Common myeloid progenitor, CD34-positive (primary cell): Measurements from ENCODE around the gene LYPD8.

Source experiments
- CTCF ChIA-PET: fragments of 350-600 bp; sonication (Branson Sonifier 250); formaldehyde crosslinking; loops from one replicate; lab custom pipeline; 2021; ENCODE audit warnings: antibody characterized with exemption; lab: Charles Lee
- POLR2A ChIA-PET: fragments of 350-600 bp; sonication (Branson Sonifier 250); formaldehyde crosslinking; loops from one replicate; lab custom pipeline; 2021; ENCODE audit warnings: antibody characterized with exemption; lab: Charles Lee
- DNase-seq, 3 donors: peaks; one replicate each; pipeline versions ENCODE4 v3.0.0 to v3.0.0-alpha.2; 2013
- H3K27ac ChIP-seq, 2 experiments: 1 replicate in 1 of 2; 2 replicates in 1 of 2; pipeline ENCODE4 v1.7.0; 2013; ENCODE audit warnings: inconsistent platforms in 2 of 2, low read length in 2 of 2, mild to moderate bottlenecking in 2 of 2, low read depth in 1 of 2, moderate library complexity in 1 of 2; ENCODE audit not compliant: severe bottlenecking in 2 of 2, insufficient read depth in 1 of 2, poor library complexity in 1 of 2
- H3K27me3 ChIP-seq, 5 experiments: replicated peaks in 2 of 5; 1 replicate in 3 of 5; 2 replicates in 2 of 5; pipeline versions ENCODE4 v1.6.1 to v1.7.0; 2013; ENCODE audit warnings: low read length in 4 of 5, mild to moderate bottlenecking in 2 of 5, moderate library complexity in 2 of 5, inconsistent platforms in 1 of 5; ENCODE audit not compliant: insufficient read depth in 5 of 5, control insufficient read depth in 4 of 5
- H3K36me3 ChIP-seq, 4 experiments: 1 replicate in 2 of 4; 2 replicates in 2 of 4; pipeline versions ENCODE4 v1.6.1 to v1.7.0; 2013; ENCODE audit warnings: low read length in 3 of 4, control low read depth in 1 of 4, mild to moderate bottlenecking in 1 of 4; ENCODE audit not compliant: control insufficient read depth in 4 of 4, insufficient read depth in 4 of 4
- H3K4me1 ChIP-seq, 4 experiments: 1 replicate in 3 of 4; 2 replicates in 1 of 4; pipeline versions ENCODE4 v1.6.1 to v1.7.1; 2013; ENCODE audit warnings: low read length in 3 of 4, mild to moderate bottlenecking in 3 of 4, control low read depth in 1 of 4, inconsistent platforms in 1 of 4, moderate library complexity in 1 of 4; ENCODE audit not compliant: control insufficient read depth in 4 of 4, insufficient read depth in 4 of 4; ENCODE audit errors: control extremely low read depth in 1 of 4
- H3K4me3 ChIP-seq, 7 experiments: 1 replicate in 4 of 7; 2 replicates in 3 of 7; pipeline versions ENCODE4 v1.5.1 to v1.7.0; 2013; ENCODE audit warnings: mild to moderate bottlenecking in 7 of 7, low read length in 6 of 7, moderate library complexity in 6 of 7, inconsistent platforms in 2 of 7, low read depth in 2 of 7, control low read depth in 1 of 7; ENCODE audit not compliant: insufficient read depth in 4 of 7, control insufficient read depth in 1 of 7; ENCODE audit errors: extremely low read depth in 1 of 7
- H3K9me3 ChIP-seq, 5 experiments: 1 replicate in 4 of 5; 2 replicates in 1 of 5; pipeline versions ENCODE4 v1.6.1 to v1.7.1; 2013; ENCODE audit warnings: low read length in 4 of 5, mild to moderate bottlenecking in 2 of 5, inconsistent platforms in 1 of 5, low read depth in 1 of 5, moderate library complexity in 1 of 5; ENCODE audit not compliant: control insufficient read depth in 4 of 5, insufficient read depth in 2 of 5; ENCODE audit errors: control extremely low read depth in 1 of 5
- WGBS: methylation state at CpG from one replicate; pipeline ENCODE4 v1.1.5; 2013; ENCODE audit not compliant: insufficient coverage; 5-methylcytosine and 5-hydroxymethylcytosine counted together

Gene LYPD8

DNA sequence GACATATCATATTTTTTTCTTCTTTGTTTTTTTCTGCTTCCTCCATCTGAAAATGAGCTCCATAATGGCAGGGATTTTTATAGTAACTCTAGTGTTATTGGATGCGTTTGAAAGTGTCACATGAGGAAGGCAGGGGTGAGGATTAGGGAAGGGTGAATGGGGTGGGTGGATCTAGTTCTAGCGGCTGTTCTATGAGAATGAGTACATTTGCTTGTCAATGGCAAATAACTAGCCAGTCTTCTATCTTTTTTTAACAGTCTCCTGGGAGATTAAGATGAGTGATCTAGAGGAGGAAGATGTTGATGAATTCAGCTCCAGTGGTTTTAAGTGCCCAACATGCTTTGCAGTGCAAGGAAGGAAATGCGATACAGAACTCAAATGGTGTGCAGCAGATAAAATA is 58.8 kb downstream of the LYPD8 start:
- Histone ChIP-seq H3K9me3 (no peaks in the 10 kb centered on the region), H3K4me3 (no peak overlapping the region), H3K36me3 (no peaks in the 10 kb centered on the region), H3K27me3 (peaks cover 0 to 6% (median 0%) of the 10 kb centered on the region in 5 experiments), H3K4me1 (peaks cover 0 to 3% (median 0%) of the 10 kb centered on the region in 4 experiments), H3K27ac (no peak overlapping the region)
- POLR2A ChIA-PET = no interaction called here
- no peak for DNase-seq
- WGBS = 83% methylated on average over 2 of the region's 3 CpGs
- CTCF ChIA-PET = interaction anchor here (0.7 to 18.6 kb wide), 8 partner anchors 9 to 112 kb away, joined by 3 to 186 read pairs (median 3); no protein-coding TSS in a partner anchor

DNA sequence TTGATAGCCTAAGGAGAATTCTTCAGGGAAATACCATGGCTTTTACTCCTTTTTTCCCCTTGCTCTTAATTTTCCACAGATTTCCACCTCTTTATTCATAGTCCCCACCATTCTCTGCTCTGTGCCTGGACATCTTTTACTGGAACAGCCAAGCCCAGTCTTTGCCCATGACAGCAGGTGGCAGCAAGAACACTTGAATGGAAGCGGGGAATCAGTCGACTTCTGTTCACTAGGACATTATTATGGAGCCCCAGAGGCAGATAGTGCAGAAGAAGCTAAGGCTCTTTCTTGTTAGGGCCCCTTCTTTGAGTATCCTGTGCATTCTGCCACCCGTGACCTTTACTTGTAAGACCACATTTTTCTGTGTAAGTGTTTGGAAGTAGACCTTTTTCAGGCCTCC is 59.3 kb downstream of the LYPD8 start:
- Histone ChIP-seq H3K4me1 (peaks cover 0 to 3% (median 0%) of the 10 kb centered on the region in 4 experiments), H3K9me3 (no peaks in the 10 kb centered on the region), H3K27me3 (peaks cover 0 to 6% (median 0%) of the 10 kb centered on the region in 5 experiments), H3K36me3 (no peaks in the 10 kb centered on the region), H3K4me3 (no peak overlapping the region), H3K27ac (no peak overlapping the region)
- CTCF ChIA-PET = interaction anchor here (0.7 to 18.6 kb wide), 6 partner anchors 10 to 113 kb away, joined by 3 to 186 read pairs (median 3); no protein-coding TSS in a partner anchor
- peak; percentile 47 to 73 (median 70) for DNase-seq
- POLR2A ChIA-PET = no interaction called here
- 56% methylated on average over 2 of the region's 3 CpGs for WGBS

DNA sequence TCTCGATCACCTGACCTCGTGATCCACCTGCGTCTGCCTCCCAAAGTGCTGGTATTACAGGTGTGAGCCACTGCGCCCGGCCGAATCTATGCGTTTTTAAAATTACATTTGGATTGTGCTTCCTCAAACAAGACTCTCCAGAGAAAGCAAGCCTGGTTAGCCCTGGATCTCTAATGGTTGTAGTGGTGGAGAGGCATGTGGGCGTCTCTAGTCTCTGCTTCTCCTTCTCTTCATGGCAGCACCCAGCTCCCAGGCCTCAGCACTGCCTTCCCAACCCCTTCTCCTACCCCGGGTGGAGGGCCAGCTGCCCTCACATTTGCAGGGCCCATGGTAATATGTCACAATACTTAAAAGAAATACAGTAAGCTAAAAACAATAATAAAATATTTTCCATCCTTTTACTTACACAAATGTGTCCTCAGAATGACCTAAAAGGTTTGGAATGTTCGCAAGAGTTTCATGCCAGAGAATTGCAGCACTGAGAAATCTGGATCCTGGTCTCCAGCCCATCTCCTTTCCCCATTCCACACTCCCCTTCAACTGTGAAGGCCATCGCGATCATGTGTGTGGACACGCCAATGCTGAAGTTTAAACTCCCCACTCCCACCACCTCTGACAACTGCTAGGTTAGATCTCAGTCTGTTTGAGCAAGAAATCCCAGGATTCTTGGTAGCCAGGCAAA is 60.0 kb downstream of the LYPD8 start:
- H3K4me3 ChIP-seq = no peak overlapping the region
- H3K4me1 ChIP-seq = peaks cover 0 to 3% (median 0%) of the 10 kb centered on the region in 4 experiments
- H3K9me3 ChIP-seq = no peaks in the 10 kb centered on the region
- ChIA-PET CTCF (interaction anchor here (1.2 to 18.6 kb wide), 3 partner anchors 8 to 114 kb away, joined by 3 to 186 read pairs (median 3); no protein-coding TSS in a partner anchor), POLR2A (no interaction called here)
- DNase-seq = no peak
- peaks cover 0 to 6% (median 0%) of the 10 kb centered on the region in 5 experiments for H3K27me3 ChIP-seq
- H3K36me3 ChIP-seq = no peaks in the 10 kb centered on the region
- WGBS = 95% methylated on average over 9 of the region's 13 CpGs
- H3K27ac ChIP-seq = no peak overlapping the region

DNA sequence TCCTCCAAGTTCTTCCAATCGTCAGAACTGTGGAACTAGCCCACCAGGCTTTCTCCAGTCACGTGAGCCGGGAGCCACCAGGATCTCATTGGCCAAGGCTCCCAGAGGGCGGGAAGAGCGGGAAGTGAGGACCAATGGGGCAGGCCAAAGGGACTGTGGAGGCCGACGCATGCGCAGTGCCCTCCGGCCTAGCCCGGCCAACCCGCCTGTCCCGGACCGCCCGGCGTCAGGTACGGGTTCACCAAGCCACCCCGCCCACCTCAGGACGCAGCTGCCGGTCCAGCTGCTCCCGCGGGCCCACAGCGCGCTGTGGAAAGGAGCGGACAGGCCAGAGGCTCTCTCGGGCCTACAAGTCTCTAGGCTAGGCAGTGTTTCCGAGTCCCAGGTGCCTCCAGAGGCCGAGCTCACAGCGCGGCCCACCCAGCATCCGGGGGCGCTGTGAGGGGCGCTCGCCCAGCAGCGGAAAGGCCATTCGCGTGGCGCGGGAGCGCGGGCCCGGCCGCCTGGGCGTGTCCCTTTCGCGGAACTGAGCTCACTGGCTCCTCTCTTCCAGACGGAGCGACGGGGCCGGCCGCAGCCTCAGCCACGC is 63.9 kb downstream of the LYPD8 start:
- H3K9me3 ChIP-seq = no peaks in the 10 kb centered on the region
- no peaks in the 10 kb centered on the region for H3K36me3 ChIP-seq
- 92% methylated on average over 50 of the region's 51 CpGs for WGBS
- DNase-seq = no peak
- CTCF ChIA-PET = interaction anchor here (1.3 to 2.2 kb wide), 2 partner anchors 59 to 69 kb away, joined by 3 to 13 read pairs; no protein-coding TSS in a partner anchor
- peaks cover 0 to 3% (median 0%) of the 10 kb centered on the region in 4 experiments for H3K4me1 ChIP-seq
- H3K4me3 ChIP-seq = no peak overlapping the region
- H3K27me3 ChIP-seq = peaks cover 0 to 5% (median 0%) of the 10 kb centered on the region in 5 experiments
- H3K27ac ChIP-seq = no peak overlapping the region
- POLR2A ChIA-PET = no interaction called here
